ENCODE data around the gene ARCN1.

The ARCN1 gene

GRCh38 chr11:118621784-118622375 is 49.7 kb downstream of the ARCN1 start:
- DNase-seq = no peak

DNA sequence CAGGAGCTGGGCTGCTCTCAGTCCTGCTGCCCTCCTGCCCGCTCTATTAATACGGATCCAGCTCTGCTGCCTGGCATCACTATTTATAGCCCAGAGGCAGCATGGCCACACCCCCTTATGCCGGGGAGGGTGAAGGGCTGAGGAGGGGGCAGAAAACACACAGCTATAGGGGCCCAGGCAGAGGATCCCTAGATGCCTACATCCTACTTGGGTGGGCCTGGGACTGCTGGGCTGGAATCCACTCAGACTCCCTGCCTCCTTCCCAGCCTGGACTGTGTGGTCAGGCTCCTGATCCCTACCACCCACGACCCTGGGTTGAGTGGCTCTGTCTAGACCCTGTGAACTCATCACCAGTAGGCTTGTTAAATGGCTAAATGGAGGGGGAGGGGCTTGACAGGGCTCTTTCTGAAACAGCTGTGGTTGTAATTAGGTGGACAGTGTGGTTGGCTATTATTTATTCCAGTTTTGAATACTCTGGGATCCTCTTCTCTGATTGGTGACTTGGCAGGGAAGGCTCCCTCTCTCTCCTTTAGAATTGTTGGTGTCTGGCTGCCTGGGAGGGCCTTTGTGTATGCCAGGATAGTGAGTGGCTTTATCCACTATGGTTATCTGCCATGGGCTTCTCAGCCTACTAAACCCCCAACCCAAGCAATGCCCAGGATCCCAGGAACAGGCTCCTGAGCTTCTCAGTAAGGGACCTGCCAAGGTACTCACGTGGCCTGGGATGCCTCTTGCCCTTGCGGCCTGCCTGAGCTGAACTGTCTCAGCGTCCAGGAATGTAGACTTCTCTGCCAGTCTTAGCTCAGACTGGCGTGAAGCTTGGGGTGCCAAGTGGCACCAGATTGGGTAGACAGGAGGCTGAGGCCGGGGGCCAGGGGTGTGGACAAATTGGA is 50.4 kb downstream of the ARCN1 start:
- peak; percentile 73 for DNase-seq

DNA sequence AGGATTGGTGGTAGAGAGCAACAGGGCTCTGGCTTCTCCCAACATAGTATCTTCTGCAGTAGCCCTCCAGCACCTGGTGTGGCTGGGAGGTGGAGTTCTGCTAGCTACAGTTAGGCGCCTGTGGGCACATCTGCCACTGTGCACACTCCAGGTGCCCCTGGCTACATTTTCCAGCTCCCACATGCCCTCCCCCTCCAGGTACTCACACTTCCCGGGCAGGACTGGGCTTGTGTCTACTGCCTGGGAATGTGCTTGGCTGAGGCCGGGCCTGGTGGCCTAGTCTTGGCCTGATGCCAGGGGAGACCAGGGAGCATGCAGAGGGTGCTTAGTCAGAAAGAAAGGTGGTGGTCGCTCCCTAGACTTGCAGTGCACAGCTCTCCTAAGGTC is 51.1 kb downstream of the ARCN1 start:
- DNase-seq = peak; percentile 39

DNA sequence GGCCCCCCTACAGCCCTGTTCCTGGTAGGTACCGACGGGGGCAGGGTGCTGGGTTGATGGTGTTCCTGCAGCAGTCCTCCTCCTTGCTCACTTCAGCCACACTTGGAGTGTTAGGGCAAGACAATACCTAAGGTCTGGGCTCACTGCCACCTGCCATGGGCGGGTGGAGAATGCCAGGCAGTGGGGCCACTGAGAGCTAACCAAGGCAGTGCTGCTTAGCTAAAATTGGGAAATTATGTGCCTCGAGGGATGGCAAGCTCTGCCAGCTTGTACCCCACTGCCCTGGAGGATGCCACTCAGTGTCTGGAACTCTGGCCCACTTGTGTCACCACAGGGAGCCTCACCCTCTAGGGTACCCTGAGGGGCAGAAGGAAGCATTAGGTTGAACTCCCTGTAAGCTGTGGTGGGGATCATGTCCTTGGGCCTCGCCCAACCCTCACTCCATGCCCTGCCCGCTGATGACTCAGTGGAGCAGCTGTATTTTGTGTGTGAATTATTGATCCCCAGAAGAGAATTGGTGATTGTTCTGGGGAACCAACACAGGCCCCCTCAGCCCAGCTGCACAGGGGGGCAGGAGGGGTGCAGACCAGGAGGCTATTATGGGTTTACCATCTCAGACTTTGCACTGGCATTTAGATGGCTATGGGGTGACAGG is 53.0 kb downstream of the ARCN1 start:
- no peak for DNase-seq

GRCh38 chr11:118625976-118626375 is 53.8 kb downstream of the ARCN1 start:
- DNase-seq = no peak

- DNase-seq = no peak
These were observed 55.4 kb downstream of the ARCN1 start for GRCh38 chr11:118627566-118627965.

DNA sequence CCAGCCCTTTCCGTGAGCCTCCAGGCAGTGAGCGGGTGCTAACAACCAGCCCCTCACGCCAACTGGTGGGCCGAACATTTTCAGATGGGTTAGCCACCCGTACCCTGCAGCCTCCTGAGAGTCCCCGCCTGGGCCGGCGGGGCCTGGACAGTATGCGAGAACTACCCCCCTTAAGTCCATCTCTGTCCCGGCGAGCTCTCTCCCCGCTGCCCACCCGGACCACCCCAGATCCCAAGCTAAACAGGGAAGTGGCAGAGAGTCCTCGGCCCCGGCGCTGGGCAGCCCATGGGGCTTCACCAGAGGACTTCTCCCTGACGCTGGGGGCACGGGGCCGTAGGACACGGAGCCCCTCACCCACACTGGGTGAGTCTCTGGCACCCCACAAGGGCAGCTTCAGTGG is 55.8 kb downstream of the ARCN1 start:
- DNase-seq = no peak

DNA sequence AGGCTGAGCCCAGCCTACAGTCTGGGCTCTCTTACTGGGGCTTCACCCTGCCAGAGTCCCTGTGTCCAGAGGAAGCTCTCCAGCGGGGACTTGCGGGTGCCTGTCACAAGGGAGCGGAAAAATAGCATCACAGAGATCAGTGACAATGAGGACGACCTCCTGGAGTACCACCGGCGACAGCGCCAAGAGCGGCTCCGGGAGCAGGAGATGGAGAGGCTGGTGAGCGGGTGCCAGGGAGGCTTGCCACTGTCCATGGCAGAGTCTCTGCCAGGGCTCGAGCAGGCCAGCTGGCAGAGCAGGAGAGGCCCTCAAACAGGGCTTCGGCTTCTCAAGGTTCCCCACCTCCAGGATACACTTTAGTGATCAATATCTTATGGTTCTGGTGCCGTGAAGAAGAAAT is 56.2 kb downstream of the ARCN1 start:
- DNase-seq = no peak

DNA sequence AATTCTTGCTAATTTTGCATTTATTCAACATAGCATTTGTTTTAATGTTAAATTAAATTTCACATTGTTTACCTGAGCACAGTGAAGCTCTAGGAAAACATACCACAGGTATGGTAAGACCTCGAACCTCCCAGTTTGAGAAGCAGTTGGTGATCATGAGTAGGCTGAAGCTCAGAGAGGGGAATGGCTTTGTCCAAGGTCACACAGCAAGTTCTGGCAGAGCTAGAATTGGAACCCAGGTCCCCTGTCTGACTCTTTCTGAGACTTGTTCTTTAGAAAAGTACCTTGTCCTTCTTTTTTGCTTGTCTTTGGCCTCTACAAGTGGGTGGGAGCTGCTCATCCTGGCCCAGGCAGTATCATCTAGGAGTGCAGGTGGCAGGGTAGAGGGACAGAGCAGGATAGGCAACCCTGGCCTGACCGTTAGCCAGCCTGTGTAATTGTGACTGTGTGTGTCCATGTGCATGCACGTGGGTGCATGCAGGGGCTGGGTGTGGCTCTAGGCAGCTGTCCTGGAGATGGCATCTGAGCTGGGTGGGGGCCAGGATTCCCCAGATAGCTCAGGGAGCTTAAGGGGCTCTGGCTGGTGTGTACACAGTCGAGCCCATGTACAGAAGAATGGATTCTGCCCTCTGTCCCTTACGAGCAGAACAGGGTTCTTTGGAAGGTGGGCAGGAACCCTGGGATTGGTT is 56.8 kb downstream of the ARCN1 start:
- no peak for DNase-seq

GRCh38 chr11:118629761-118630661 is 57.8 kb downstream of the ARCN1 start:
- no peak for DNase-seq

- DNase-seq = no peak
These were observed 59.1 kb downstream of the ARCN1 start for GRCh38 chr11:118631142-118631909.

GRCh38 chr11:118632577-118633318 is 60.5 kb downstream of the ARCN1 start:
- no peak for DNase-seq

- no peak for DNase-seq
These were observed 61.1 kb downstream of the ARCN1 start for GRCh38 chr11:118633319-118633690.

GRCh38 chr11:118633979-118634378 is 61.8 kb downstream of the ARCN1 start:
- DNase-seq = peak; percentile 38

DNA sequence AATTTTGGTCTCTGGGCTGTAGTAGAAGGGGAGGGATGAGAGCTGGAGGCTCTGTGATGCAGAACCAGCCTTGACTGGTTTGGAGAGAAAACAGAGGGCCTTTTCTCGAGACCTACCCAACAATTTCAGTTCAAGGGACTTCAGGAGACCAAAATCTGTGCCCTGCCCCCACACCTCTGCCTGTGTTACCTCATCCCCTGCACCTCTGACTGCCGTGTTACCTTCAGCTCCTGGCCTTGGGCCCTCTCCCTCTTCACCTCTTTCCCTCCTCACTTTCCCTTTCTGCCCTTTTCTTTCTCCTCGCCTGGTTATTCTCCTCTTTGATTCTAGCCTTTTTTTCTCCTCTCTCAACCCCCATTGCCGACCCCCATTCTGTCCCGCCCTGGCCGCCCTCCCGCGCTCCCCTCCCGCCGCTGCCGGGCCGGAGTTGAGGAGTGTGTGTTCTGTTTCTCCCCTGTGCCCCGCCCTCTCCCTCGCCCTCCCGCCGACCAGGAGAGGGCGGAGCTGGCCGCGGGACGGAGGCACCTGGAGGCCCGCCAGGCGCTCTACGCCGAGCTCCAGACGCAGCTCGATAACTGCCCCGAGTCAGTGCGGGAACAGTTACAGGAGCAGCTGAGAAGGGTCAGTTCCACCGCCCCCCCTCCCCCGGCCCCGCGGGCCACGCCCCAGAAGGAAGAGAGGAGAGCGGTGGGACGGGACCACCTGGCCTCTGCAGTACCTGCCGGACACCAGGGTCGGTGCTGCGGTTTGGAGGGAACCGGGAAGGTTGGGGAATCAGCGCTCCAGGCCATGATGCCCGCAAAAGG is 62.4 kb downstream of the ARCN1 start:
- no peak for DNase-seq

DNA sequence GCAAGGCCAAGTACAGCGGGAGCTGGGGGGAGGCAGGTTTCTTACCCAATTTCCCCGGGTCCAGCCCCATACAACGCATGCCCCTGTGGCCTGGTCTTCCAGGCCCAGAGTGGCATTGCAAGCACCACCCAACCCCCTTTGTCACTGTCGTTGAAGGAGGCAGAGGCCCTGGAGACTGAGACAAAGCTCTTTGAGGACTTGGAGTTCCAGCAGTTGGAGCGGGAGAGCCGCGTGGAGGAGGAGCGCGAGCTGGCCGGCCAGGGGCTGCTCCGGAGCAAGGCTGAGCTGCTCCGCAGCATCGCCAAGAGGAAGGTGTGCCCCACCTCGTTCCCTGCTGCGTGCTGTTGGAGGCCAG is 63.0 kb downstream of the ARCN1 start:
- DNase-seq = no peak

- no peak for DNase-seq
These were observed 63.4 kb downstream of the ARCN1 start for GRCh38 chr11:118635642-118636041.

GRCh38 chr11:118636569-118637290 is 64.5 kb downstream of the ARCN1 start:
- no peak for DNase-seq

DNA sequence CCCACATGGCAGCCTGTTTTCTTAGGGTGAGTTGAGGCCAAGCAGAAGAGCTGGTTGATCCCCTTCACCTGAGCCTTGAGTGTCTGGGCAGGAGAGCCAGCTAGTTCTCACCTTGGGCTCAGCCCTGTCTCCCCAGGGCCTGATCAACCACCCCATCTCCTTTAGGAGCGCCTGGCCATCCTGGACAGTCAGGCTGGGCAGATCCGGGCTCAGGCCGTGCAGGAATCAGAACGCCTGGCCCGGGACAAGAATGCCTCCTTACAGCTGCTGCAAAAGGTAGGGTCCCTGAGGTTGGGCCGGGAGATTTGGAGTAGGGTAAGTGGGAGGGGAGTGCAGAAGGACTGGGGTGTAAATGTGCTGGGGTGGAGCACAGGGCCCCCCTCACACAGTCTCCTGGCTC is 66.5 kb downstream of the ARCN1 start:
- no peak for DNase-seq

All from fibroblast of skin of scalp (primary cell).